ENCODE data around the gene SMIM5.

DNA sequence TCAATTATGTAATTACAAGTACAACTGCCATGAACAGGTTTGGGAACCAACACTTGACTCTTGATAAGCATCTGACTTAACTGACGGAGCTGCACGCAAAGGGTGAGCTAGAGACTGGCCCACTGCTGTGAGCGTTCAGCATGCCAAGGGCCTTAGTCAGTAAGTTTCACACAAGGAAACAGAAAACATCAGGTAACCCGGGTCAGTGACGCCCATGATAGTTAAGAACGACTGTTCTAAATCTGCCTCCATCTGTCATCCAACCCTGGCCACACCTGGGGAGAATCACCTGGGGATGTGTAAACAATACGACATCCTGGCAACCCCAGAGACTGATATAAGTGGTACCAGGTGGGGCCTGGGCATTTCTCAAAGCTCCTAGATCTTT is 12.3 kb downstream of the SMIM5 start:
- TF ChIP-seq, protein P1, sequence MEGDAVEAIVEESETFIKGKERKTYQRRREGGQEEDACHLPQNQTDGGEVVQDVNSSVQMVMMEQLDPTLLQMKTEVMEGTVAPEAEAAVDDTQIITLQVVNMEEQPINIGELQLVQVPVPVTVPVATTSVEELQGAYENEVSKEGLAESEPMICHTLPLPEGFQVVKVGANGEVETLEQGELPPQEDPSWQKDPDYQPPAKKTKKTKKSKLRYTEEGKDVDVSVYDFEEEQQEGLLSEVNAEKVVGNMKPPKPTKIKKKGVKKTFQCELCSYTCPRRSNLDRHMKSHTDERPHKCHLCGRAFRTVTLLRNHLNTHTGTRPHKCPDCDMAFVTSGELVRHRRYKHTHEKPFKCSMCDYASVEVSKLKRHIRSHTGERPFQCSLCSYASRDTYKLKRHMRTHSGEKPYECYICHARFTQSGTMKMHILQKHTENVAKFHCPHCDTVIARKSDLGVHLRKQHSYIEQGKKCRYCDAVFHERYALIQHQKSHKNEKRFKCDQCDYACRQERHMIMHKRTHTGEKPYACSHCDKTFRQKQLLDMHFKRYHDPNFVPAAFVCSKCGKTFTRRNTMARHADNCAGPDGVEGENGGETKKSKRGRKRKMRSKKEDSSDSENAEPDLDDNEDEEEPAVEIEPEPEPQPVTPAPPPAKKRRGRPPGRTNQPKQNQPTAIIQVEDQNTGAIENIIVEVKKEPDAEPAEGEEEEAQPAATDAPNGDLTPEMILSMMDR (IDR thresholded peaks at IDR 0.05 in 2 of 3, conservative IDR thresholded peaks at IDR 0.05 in 1 of 3; ENCODE audit: insufficient read depth in 2 of 3, low read depth in 1 of 3, low read length in 3 of 3) = no peak
- TF ChIP-seq MAZ (CRISPR knock-in tag; conservative IDR thresholded peaks at IDR 0.05 in 1 of 2, IDR thresholded peaks at IDR 0.05 in 1 of 2) (no peak), YY1 (IDR thresholded peaks at IDR 0.05; ENCODE audit: borderline replicate concordance in 1 of 3, control insufficient read depth in 1 of 3, extremely low read depth in 1 of 3, insufficient read depth in 3 of 3, insufficient read length in 1 of 3, insufficient replicate concordance in 2 of 3, low read depth in 1 of 3, low read length in 2 of 3) (no peak), SMAD2 (IDR thresholded peaks at IDR 0.05; ENCODE audit: low read depth, low read length) (no peak), GABPB1 (CRISPR knock-in tag; IDR thresholded peaks at IDR 0.05) (no peak), U2AF2 (optimal IDR thresholded peaks at IDR 0.05; ENCODE audit: low read depth, low read length) (no peak), POLR2A (conservative IDR thresholded peaks at IDR 0.05) (no peak)
- TF ChIP-seq, protein P2, sequence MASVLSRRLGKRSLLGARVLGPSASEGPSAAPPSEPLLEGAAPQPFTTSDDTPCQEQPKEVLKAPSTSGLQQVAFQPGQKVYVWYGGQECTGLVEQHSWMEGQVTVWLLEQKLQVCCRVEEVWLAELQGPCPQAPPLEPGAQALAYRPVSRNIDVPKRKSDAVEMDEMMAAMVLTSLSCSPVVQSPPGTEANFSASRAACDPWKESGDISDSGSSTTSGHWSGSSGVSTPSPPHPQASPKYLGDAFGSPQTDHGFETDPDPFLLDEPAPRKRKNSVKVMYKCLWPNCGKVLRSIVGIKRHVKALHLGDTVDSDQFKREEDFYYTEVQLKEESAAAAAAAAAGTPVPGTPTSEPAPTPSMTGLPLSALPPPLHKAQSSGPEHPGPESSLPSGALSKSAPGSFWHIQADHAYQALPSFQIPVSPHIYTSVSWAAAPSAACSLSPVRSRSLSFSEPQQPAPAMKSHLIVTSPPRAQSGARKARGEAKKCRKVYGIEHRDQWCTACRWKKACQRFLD (CRISPR knock-in tag; IDR thresholded peaks at IDR 0.05) = no peak
- TF ChIP-seq, protein P3, sequence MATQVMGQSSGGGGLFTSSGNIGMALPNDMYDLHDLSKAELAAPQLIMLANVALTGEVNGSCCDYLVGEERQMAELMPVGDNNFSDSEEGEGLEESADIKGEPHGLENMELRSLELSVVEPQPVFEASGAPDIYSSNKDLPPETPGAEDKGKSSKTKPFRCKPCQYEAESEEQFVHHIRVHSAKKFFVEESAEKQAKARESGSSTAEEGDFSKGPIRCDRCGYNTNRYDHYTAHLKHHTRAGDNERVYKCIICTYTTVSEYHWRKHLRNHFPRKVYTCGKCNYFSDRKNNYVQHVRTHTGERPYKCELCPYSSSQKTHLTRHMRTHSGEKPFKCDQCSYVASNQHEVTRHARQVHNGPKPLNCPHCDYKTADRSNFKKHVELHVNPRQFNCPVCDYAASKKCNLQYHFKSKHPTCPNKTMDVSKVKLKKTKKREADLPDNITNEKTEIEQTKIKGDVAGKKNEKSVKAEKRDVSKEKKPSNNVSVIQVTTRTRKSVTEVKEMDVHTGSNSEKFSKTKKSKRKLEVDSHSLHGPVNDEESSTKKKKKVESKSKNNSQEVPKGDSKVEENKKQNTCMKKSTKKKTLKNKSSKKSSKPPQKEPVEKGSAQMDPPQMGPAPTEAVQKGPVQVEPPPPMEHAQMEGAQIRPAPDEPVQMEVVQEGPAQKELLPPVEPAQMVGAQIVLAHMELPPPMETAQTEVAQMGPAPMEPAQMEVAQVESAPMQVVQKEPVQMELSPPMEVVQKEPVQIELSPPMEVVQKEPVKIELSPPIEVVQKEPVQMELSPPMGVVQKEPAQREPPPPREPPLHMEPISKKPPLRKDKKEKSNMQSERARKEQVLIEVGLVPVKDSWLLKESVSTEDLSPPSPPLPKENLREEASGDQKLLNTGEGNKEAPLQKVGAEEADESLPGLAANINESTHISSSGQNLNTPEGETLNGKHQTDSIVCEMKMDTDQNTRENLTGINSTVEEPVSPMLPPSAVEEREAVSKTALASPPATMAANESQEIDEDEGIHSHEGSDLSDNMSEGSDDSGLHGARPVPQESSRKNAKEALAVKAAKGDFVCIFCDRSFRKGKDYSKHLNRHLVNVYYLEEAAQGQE (IDR thresholded peaks at IDR 0.05; ENCODE audit: borderline replicate concordance) = no peak
- TF ChIP-seq, protein P3 (CRISPR knock-in tag; IDR thresholded peaks at IDR 0.05; ENCODE audit: low read depth) = no peak
